CD4-positive, alpha-beta T cell treated with Interferon alpha-2 for 1 hour (primary cell): ENCODE results near the gene IFNA1.
"Not testable (repeated sequence)": the region's sequence is repeated elsewhere in the genome, so short reads cannot be mapped to it uniquely, and the experiment has no call there.

Experiments
- DNase-seq, 2 donors: peaks; one replicate each; pipeline ENCODE4 v3.0.0-alpha.2; 2020 to 2022

IFNA1 gene

DNA sequence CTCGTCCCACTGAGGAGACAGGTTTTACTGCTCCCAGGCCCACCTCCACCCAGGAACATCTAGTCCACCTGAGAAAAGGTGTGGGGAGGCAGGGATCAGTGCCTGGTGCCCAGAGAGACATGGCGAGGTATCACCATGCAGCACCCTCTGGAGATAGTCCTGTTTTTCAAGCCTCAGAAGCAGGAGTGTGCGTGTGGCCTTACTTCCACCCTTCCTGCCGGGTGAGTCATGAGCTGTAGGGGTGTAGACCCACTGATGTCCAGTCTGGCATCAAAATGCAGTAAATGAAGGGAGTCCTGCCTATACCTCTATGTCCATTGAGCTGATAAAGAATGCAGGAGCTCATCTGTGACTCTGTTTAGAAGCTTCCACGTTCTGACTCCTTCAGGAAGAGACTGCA lies 9.1 kb downstream of the IFNA1 start:
- not testable (repeated sequence) for DNase-seq

GRCh38 chr9:21450733-21451394 lies 10.6 kb downstream of the IFNA1 start:
- no peak for DNase-seq

DNA sequence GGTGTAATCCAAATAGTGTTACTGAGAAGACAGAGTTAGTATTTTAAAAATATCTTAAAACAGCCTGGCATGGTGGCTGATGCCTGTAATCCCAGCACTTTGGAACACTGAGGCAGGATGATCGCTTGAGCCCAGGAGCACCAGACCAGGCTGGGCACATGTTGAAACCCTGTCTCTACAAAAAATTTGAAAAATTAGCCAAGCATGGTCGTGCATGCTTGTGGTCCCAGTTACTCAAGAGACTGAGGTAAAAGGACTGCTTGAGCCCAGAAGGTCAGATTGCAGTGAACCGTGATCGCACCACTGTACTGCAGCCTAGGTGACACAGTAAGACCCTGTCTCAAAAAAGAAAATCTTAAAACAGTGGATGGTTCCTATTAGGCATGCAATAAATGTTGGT lies 12.4 kb downstream of the IFNA1 start:
- DNase-seq: no peak

- no peak for DNase-seq
These were observed 13.9 kb downstream of the IFNA1 start for GRCh38 chr9:21454149-21454548.

GRCh38 chr9:21455320-21455719 lies 15.1 kb downstream of the IFNA1 start:
- DNase-seq: peak; percentile 13 to 46

DNA sequence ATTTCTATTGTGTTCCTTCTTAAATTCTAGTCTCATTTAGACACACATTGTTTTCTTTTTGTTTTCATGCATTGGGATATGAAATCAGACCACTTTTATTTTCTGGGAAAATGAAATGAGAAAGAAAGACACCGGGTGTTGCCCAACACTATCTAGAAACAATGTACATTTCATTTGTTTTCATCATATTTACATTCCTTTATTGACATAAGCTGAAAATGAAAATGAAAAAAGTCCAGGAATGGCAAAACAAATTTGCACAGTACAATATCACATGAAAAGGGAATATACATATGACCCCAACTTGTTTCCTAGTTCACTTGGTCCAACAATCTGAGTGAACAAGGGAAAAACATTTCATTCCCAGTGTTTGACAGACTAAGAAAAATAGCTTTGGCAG lies 21.1 kb downstream of the IFNA1 start:
- no peak for DNase-seq

- no peak for DNase-seq
These were observed 24.9 kb downstream of the IFNA1 start for GRCh38 chr9:21465138-21465537.

DNA sequence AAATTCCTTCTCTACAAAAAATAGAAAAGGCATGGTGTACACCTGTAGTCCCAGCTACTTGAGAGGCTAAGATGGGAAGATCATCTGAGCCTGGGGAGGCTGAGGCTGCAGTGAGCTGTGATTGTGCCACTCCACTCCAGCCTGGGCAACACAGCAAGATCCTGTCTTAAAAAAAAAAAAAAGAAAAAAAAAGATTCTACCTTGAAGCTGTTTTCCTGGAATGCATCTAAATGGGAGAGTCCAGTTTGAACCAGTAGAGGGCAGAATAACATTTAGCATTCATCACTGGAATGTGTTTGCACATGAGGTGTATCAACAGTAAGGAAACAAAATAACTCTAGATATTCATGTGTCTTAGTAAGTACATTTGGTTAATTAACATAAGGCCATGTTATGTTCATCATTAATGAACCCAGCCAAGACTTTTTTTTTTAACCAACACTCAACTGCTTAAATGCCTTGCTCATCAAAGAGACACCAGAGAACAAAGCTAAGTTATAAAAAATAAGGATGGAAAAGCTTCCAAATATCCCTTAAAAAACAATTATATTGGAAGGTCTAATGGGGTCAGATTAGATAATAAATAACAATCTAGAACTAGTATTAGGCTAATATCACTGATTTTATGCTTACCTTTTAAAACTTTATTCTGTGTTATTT lies 25.8 kb downstream of the IFNA1 start:
- DNase-seq: peak in 1 of 2 donors; percentile 70

DNA sequence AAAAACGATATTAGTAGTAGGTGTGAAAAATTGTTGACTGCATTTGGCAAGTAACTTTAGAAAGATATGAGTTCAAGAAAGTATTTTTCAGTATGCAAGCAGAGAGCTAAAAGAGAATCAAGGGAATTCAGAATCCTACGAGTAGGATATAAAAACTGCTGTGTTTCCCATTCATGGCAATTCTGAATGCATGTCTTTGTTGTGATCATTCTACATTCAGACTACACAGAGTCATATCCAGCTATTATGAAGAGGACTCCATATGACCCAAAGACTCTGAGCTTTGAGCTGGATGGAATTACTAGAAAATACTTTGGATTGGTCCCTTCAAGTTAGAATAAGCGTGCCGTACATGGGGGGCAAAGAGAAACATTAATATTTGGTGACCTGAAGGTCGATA lies 29.9 kb downstream of the IFNA1 start:
- no peak for DNase-seq

- no peak for DNase-seq
These were observed 33.0 kb downstream of the IFNA1 start for GRCh38 chr9:21473236-21473635.

DNA sequence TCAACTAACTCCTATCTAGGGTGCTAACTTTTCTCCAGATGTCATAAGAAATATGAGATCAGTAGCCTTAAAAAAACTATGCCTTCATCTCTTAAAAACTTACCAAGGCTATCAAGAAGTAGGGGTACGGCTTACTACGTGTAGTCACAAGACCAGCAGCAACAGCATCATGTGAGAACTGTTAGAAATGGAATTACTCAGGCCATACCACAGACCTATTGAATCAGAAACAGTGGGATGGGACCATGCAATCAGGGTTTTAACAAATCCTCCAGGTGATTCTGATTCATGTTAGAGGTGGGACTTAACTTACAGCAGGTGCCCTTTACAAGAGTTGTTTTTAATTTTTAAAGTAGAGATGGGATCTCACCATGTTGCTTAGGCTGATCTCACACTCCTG lies 37.2 kb downstream of the IFNA1 start:
- DNase-seq: no peak

DNA sequence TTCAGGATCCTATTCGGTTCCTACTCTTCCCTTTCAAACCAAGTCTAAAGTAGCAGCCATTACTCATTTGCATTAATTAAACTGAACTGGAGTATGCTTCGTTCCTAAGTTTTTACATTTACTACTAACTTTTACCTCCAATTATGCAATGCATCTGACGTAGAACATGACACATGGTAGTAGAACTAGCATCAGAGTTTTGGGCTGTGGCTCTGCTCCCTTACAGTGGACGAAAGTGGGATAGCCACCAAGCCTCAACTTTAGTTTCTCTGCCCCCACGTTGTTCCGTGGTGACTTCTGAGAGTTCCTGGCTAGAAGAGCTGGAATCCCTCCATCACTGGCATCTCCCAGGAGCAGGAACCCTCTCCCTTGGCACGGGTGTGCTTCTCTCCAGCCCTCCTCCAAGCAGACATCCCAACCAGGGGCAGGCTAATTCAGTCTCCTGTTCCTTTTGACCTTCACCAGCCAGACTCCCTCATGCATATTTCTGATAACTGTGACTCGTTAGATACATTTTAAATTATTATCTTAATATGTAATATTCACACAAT lies 39.0 kb downstream of the IFNA1 start:
- no peak for DNase-seq

GRCh38 chr9:21481470-21482056 lies 41.3 kb downstream of the IFNA1 start:
- DNase-seq: no peak

DNA sequence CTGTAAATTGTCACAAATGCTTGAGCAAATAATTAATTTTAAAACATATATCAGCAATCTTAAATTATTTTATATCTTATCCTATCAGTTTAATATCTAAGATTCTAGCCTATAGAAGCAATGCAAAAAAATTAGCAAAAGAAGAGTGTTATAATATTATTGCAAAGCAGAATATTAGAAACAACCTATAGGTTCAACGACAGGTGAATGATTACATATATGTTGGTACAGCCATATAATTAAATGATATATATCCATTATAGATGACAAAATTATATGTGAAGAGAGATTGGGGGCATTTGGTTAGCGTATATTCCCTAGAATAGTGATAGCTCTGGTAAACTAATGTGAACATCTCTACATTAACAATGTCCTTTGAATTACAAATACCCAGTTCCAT lies 42.0 kb downstream of the IFNA1 start, which contains the start of gene IFNE:
Gene IFNE (minus strand): TSS at position 101 of the 400 bp plus-strand sequence. CDS start 619 bp downstream, outside the sequence.
- DNase-seq: no peak
